Measurements from ENCODE around the gene TFG.

Gene TFG

DNA sequence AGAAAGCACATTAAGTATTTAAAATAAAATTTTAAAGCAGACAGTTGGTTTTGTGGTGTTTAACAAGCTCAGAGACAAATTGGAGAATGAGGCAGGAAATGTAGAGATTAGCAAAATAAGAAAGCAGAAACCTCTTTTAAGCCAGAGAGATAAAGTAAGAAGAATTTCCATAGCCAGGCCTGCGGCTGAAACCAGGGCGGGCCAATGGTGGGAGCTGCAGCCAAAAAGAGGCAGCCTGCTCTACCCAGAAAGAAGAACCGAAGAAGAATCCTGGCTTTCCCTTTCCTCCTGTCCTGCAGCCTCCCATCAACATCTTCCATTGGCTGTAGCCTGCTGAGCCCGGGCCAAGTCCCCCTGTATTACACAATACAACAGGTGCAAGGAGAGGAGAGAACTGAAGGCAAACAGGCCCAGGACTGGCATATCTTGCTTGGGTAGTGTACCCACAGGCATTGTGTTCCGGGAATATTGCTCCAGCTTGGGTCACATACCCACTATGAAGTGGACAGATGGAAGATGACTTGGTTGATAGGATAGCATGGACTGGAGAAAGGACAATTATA lies 11.5 kb upstream of the TFG start:
- peaks cover 75% of the 10 kb centered on the region for H3K27me3 Mint-ChIP-seq
- H3K4me3 Mint-ChIP-seq = no peak overlapping the region
- no peaks in the 10 kb centered on the region for H3K4me1 Mint-ChIP-seq
- ATAC-seq = no peak
- no peaks in the 10 kb centered on the region for H3K36me3 Mint-ChIP-seq
- no peaks in the 10 kb centered on the region for H3K9me3 Mint-ChIP-seq
- H3K27ac Mint-ChIP-seq = no peak overlapping the region

DNA sequence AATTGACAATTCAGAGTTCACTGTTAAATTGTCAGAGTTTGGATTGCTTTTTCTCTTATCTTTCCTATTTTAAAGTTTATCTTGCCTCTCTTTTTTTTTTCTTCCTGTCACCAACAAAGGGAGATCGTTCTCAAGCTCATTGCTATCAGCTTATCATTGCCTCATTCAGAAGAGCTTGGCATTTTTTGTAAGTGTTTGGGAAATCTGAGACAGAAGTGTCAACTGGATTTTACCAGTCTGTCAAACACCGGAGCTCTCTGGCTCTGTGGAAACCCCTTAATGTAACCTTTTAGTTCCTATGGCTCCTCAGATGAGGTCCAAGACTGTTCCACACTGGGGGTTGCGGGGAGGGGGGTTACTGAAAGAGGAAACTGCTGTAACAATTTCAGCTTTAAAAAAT lies 10.6 kb upstream of the TFG start:
- Mint-ChIP-seq H3K27me3 (peaks cover 72% of the 10 kb centered on the region), H3K9me3 (no peaks in the 10 kb centered on the region), H3K4me1 (no peaks in the 10 kb centered on the region), H3K4me3 (no peak overlapping the region), H3K27ac (no peak overlapping the region), H3K36me3 (no peaks in the 10 kb centered on the region)
- no peak for ATAC-seq

DNA sequence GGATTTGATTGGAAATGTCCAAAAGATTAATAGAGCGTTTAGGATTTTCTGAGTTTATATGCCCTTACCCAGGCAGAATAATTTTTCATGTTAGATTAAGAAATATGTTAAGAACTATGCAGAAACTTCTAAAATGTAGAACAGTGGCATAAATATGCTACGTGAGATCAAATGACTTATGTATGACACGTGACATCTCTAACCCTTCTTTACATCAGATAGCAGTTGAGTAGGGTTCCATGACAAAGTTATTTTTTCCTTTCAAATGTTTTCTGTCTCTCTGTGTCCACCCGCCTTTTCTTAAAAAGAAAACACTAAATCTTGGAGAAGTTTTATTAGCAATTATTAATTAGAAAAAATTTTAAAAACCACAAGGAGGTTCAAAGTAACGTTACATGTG lies 8.6 kb upstream of the TFG start:
- Mint-ChIP-seq H3K27ac (no peak overlapping the region), H3K4me1 (no peaks in the 10 kb centered on the region), H3K4me3 (no peak overlapping the region), H3K9me3 (no peaks in the 10 kb centered on the region), H3K27me3 (peaks cover 66% of the 10 kb centered on the region), H3K36me3 (no peaks in the 10 kb centered on the region)
- ATAC-seq = no peak

DNA sequence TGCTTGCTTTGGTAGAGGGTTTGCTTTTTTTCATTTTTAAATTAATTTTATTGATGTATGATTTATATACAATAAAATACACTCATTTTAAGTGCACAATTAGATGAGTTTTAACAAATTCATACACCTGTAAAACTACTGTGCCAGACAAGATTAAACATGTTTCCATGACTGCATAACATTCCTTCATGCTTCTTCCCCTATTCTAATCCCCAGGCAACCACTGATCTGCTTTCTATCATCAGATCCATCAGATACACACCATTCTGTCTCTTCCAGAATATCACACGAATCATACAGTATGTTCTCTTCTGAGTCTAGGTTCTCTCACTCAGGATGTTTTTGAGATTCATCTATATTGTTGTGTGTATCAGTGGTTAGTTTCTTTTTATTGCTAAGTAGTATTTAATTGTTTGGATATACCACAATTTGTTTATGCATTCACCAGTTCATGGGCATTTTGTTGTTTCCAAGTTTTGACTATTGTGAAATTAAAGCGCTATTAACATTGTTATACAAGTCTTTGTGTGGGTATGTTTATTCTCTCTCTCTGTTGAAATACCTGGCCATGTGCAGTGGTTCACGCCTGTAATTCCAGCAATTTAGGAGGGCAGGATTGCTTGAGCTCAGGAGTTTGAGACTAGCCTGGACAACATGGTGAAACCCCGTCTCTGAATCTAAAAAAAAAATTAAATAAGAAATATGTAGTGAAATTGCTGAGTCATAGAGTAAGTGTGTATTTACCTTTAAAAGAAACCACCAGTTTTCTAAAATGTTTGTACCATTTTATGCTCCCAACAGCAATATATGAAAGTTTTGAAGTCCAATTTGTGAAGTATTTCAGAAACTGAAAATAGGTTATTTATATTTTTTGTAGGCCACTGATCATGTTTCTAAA lies 7.0 kb upstream of the TFG start:
- ATAC-seq = no peak
- Mint-ChIP-seq H3K27ac (no peak overlapping the region), H3K4me1 (no peaks in the 10 kb centered on the region), H3K27me3 (peaks cover 62% of the 10 kb centered on the region), H3K4me3 (no peak overlapping the region), H3K36me3 (no peaks in the 10 kb centered on the region), H3K9me3 (no peaks in the 10 kb centered on the region)

DNA sequence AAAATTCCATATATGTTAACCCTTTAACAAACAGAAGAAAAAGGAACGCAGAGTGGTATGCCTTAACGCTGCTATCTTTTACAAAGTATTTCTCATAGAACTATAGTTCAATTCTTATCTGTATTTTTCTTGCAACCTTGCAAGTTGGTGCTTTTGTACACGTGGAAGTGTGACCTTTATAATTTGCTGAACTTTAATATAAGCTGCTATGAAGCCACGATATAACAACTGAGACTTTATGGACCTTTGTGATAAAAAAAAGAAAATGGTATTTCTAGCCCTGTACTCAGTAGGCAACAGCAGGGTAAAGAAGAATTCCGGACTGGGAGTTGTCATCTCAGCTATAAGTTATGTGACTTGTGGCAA lies 6.3 kb upstream of the TFG start:
- no peak overlapping the region for H3K27ac Mint-ChIP-seq
- H3K9me3 Mint-ChIP-seq = no peaks in the 10 kb centered on the region
- ATAC-seq = no peak
- H3K27me3 Mint-ChIP-seq = peaks cover 55% of the 10 kb centered on the region
- no peaks in the 10 kb centered on the region for H3K4me1 Mint-ChIP-seq
- H3K4me3 Mint-ChIP-seq = no peak overlapping the region
- no peaks in the 10 kb centered on the region for H3K36me3 Mint-ChIP-seq

DNA sequence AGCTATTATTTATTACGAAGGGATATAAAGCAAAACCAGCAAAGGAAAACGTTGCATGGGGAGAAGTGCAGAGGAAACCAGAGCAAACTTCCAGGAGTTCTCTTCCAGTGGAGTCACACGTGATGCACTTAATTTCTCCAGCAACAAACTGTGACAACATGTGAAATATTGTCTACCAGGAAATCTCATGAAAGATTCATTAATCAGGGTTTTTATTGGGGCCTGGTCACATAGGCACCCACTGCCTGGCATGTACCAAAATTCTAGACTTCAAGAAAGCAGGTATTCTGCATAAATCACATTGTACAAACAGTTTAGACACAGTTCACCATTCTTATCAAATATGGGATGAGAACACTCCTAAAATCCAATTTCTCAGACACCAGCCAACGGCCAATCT lies 5.4 kb upstream of the TFG start:
- Mint-ChIP-seq H3K27me3 (peaks cover 46% of the 10 kb centered on the region), H3K4me1 (peaks cover 7% of the 10 kb centered on the region), H3K9me3 (no peaks in the 10 kb centered on the region), H3K27ac (no peak overlapping the region), H3K4me3 (no peak overlapping the region), H3K36me3 (no peaks in the 10 kb centered on the region)
- no peak for ATAC-seq

DNA sequence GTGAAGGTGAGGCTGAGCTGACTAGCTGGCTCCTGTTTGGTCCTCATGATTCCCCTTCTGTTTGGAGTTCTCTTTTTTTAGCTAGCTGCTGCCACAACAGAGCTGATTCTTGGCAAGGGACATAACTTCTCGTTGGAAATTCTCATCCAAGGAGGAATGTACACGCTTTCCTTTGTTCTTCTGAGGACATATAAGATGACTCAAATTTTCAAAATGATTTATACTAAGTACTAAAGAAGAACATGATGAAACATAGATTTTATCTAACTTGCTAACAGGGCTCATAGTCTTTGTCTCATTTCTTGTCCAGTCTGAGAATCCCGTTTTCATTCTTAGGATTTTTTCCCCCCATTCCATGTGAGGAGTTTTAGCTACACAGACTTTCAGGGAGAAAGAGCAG lies 2.9 kb upstream of the TFG start:
- Mint-ChIP-seq H3K4me3 (no peak overlapping the region), H3K9me3 (peaks cover 3% of the 10 kb centered on the region), H3K4me1 (peaks cover 21% of the 10 kb centered on the region), H3K27ac (no peak overlapping the region), H3K27me3 (peaks cover 40% of the 10 kb centered on the region), H3K36me3 (peaks cover 6% of the 10 kb centered on the region)
- no peak for ATAC-seq

DNA sequence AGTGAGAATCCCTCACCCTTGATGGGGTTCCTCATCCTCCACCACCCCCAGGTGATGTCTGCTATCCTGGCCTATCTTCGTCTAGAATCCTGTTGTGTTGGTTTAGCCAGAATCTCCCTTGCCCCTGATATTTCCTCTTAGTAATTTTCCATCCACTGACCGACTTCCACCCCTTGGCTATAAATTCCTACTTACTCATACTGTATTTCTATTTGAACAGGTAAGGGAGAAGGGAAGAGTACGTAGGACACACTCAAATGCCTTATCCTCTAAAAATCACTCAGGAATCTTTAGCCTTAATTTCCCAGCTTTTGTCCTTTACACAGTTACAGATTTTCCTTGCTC lies 678 bp upstream of the TFG start:
- peak overlapping the region; percentile 94 for H3K27ac Mint-ChIP-seq
- H3K4me1 Mint-ChIP-seq = peaks cover 42% of the 10 kb centered on the region
- H3K36me3 Mint-ChIP-seq = peaks cover 23% of the 10 kb centered on the region
- H3K27me3 Mint-ChIP-seq = peaks cover 26% of the 10 kb centered on the region
- no peak for ATAC-seq
- H3K4me3 Mint-ChIP-seq = peak overlapping the region; percentile 83
- peaks cover 3% of the 10 kb centered on the region for H3K9me3 Mint-ChIP-seq

DNA sequence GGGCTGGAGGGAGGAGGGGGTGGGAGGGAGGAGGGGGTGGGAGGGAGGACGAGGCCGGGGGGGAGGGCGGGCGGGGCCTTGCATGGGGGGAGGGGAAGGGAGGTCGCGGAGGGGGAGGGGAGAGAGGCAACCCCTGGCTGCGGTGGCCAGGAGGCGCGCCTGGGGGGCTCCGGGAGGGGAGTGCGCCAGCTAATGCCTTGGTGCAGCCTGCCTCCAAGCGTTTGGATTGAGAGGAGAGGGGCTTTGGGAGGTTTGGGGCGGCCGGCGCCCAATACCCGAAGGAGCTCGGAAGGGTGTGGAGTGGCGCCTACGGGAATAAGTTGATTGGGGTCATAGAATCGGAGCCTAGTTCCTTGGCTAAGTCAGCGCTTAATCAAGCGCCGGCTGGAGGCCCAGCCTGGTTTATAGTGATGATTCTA lies 557 bp downstream of the TFG start:
- ATAC-seq = peak; percentile 7

DNA sequence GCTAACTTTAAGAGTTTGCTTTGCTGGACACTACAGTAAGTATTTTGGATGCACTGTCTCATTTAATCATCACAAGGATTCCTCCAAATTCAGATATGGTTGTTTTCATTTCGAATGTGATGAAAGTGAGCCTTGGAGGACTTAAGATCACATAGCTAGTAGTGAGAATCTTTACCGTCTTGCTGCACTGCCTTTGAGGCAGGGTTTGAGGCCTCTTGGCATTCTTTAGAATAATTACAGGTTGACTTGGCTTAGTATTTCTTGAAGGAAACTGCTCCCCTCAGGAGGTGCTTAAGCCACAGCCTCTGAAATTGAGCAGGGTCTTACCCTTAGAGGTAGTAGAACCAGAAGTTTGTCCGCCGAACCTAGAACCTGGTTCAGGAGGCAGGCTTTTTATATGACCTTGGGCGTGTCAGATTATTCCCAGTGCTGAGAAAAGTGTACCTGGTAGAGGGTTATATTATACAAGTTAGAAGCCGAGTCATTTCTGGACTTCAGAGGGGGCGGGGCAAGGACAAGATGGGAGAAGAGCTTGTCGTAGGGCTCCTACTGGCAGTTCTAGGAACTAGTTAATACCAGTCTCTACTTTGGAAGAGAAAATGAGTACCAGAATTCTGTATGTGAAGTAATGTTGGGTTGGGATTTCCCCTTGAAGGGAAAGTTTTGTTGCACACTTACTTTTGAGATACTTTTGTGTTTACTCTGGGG lies 1.1 kb downstream of the TFG start:
- H3K36me3 Mint-ChIP-seq = peaks cover 38% of the 10 kb centered on the region
- peaks cover 51% of the 10 kb centered on the region for H3K4me1 Mint-ChIP-seq
- peak; percentile 56 for ATAC-seq
- peaks cover 15% of the 10 kb centered on the region for H3K27me3 Mint-ChIP-seq
- H3K27ac Mint-ChIP-seq = peak overlapping the region; percentile 94
- H3K9me3 Mint-ChIP-seq = peaks cover 3% of the 10 kb centered on the region
- H3K4me3 Mint-ChIP-seq = peak overlapping the region; percentile 83

More for the DNA sequence above, 557 bp downstream of the TFG start:
- H3K9me3 Mint-ChIP-seq = peaks cover 3% of the 10 kb centered on the region
- peak overlapping the region; percentile 94 for H3K27ac Mint-ChIP-seq
- peaks cover 33% of the 10 kb centered on the region for H3K36me3 Mint-ChIP-seq
- peaks cover 21% of the 10 kb centered on the region for H3K27me3 Mint-ChIP-seq
- H3K4me1 Mint-ChIP-seq = peaks cover 45% of the 10 kb centered on the region
- H3K4me3 Mint-ChIP-seq = peak overlapping the region; percentile 83

DNA sequence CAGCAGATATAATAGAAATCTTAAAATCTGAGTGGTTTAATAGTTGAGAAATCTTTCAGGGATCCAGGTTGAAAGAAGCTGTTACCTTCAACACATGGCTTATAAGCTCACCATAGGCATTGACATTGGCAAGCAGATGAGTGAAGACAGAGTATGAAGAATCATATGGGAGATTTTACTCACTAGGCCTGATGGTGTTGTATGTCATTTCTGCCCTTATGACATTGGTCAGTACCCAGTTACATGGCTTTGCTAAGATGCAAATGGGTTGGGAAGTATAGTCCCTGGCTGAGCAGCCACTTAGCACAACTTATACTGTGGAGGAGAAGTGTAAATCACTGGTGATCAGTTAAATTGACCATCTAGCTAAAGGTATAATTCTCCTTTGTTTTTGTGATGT lies 5.9 kb downstream of the TFG start:
- H3K27ac Mint-ChIP-seq = no peak overlapping the region
- peaks cover 60% of the 10 kb centered on the region for H3K36me3 Mint-ChIP-seq
- H3K27me3 Mint-ChIP-seq = no peaks in the 10 kb centered on the region
- ATAC-seq = no peak
- no peak overlapping the region for H3K4me3 Mint-ChIP-seq
- peaks cover 62% of the 10 kb centered on the region for H3K4me1 Mint-ChIP-seq
- peaks cover 6% of the 10 kb centered on the region for H3K9me3 Mint-ChIP-seq

DNA sequence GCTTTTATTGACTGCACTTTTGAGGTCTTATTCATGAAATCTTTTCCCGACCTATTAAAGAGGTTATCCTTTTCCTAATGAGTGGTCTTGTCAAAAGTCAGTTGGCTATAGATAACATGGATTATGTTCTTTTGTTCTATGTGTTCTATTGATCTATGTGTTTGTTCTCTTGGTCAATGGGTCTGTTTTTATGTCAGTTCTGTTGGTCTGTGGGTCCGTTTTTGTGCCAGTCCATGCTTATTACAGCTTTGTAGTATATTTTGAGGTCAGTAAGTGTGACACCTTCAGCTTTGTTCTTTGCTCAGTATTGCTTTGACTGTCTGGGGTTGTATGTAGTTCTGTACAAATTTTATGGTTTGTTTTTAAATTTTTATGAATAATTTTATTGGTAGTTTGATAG lies 7.8 kb downstream of the TFG start:
- H3K4me3 Mint-ChIP-seq = no peak overlapping the region
- H3K9me3 Mint-ChIP-seq = peaks cover 3% of the 10 kb centered on the region
- ATAC-seq = no peak
- no peaks in the 10 kb centered on the region for H3K27me3 Mint-ChIP-seq
- no peak overlapping the region for H3K27ac Mint-ChIP-seq
- H3K36me3 Mint-ChIP-seq = peaks cover 60% of the 10 kb centered on the region
- peaks cover 47% of the 10 kb centered on the region for H3K4me1 Mint-ChIP-seq

DNA sequence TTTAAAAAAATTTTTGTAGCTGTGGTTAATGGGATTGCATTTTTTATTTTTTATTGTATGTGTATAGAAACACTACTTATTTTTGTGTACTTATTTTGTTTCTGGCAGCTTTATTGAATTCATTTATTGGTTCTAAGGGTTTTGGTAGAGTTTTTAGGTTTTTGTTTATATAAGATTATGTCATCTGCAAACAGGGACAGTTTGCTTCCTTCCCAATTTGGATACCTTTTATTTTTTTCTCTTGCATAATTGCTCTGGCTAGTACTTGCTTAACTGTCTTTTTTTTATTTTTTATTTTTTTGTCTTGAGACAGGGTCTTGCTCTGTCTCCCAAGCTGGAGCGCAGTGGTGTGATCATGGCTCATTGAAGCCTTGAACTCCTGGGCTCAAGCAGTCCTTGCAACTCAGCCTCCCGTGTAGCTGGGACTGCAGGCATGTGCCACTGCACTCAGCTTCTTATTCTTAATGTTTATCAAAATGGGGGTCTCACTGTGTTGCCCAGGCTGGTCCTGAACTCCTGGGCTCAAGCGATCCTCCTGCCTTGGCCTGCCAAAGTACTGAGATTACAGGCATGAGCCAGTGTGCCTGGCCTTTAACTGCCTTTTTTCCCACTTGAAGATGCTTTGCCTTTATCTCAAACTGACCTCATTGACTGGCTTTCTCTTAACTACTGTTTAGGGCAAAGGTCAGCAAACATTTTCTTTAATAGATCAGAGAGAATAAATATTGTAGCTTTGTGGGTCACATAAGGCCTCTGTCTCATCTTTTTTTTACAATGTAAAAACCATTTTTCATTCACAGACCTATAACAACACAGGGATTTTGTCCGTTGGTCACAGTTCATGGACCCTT lies 8.6 kb downstream of the TFG start:
- Mint-ChIP-seq H3K9me3 (peaks cover 3% of the 10 kb centered on the region), H3K4me3 (no peak overlapping the region), H3K27me3 (no peaks in the 10 kb centered on the region), H3K27ac (no peak overlapping the region), H3K36me3 (peaks cover 59% of the 10 kb centered on the region), H3K4me1 (peaks cover 39% of the 10 kb centered on the region)
- no peak for ATAC-seq

DNA sequence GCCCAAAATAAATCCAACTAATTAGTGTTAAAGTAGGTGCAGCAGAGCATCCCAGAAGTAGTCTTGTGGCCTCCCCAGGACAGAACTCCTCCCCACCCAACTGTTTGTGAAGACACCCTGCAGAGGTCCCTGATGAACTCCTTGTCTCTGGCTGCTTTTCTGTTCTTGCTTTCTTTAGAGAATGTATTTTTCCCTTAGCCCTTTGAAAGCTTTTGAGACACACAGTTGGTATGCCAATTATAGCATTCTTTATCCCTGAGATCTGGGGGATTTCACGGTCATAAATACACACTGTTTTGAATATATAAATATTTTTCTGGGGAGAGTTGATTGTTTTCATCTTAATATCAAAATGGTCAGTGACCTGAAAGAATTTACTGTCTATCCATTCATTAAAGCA lies 9.8 kb downstream of the TFG start:
- Mint-ChIP-seq H3K4me1 (peaks cover 31% of the 10 kb centered on the region), H3K27ac (no peak overlapping the region), H3K36me3 (peaks cover 55% of the 10 kb centered on the region), H3K27me3 (no peaks in the 10 kb centered on the region), H3K9me3 (peaks cover 3% of the 10 kb centered on the region), H3K4me3 (no peak overlapping the region)
- ATAC-seq = no peak

DNA sequence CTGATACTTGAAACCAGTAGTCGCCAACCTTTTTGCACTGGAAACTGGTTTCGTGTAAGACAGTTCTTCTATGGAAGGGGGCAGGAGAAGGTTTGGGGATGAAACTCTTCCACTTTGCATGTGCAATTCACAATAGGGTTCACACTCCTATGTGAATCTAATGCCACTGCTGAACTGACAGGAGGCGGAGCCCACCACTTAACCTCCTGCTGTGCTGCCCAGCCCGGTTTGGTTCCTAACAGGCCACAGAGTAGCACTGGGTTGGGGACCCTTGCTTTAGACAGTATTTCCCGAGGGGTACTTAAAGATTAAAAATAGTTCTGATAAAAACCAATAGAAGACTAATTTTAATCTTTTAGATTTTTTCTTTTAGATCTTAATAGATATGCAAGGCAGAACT lies 11.1 kb downstream of the TFG start:
- Mint-ChIP-seq H3K36me3 (peaks cover 47% of the 10 kb centered on the region), H3K27me3 (no peaks in the 10 kb centered on the region), H3K9me3 (peaks cover 3% of the 10 kb centered on the region), H3K4me3 (no peak overlapping the region), H3K27ac (no peak overlapping the region), H3K4me1 (peaks cover 22% of the 10 kb centered on the region)
- ATAC-seq = no peak
